ENCODE measurements around the gene VAV3. TPM values are rescaled to one million over a fixed set of nuclear protein-coding genes. Genes with fewer than 3 reads are reported as not detected.

VAV3 gene
- total and polyA plus RNA-seq, 2 of the 8 experiments (the other 6 are each of a cell fraction or from before 2014, with no cell fraction given) = 2.9 to 7.9 TPM

GRCh38 chr1:107936498-107937481 is 28.2 kb downstream of the VAV3 start (continued):
- TF ChIP-seq SAP30 (IDR thresholded peaks at IDR 0.05; ENCODE audit: insufficient read depth, insufficient replicate concordance, low read length) (peak; percentile 43), CTCF (IDR thresholded peaks at IDR 0.05; ENCODE audit: control extremely low read depth in 1 of 3, insufficient read depth in 1 of 3, low read depth in 1 of 3, low read length in 3 of 3) (no peak), SIX5 (IDR thresholded peaks at IDR 0.05; ENCODE audit: low read depth, low read length) (no peak), CHD2 (IDR thresholded peaks at IDR 0.05; ENCODE audit: low read length) (no peak), TAF7 (optimal IDR thresholded peaks at IDR 0.05; ENCODE audit: borderline replicate concordance, low read depth, low read length) (no peak), GTF2F1 (IDR thresholded peaks at IDR 0.05; ENCODE audit: borderline replicate concordance, low read depth, low read length) (no peak), NRF1 (IDR thresholded peaks at IDR 0.05; ENCODE audit: low read depth, low read length) (no peak), E2F6 (IDR thresholded peaks at IDR 0.05) (no peak), NANOG (IDR thresholded peaks at IDR 0.05; ENCODE audit: insufficient read depth, low read depth, low read length, poor library complexity, severe bottlenecking) (no peak), YY1 (IDR thresholded peaks at IDR 0.05; ENCODE audit: low read depth, low read length) (peak; percentile 65; the same call in 1 of the 2 replicates), SP1 (IDR thresholded peaks at IDR 0.05; ENCODE audit: low read depth, low read length) (peak; percentile 50; the same call in 1 of the 2 replicates), BRCA1 (IDR thresholded peaks at IDR 0.05; ENCODE audit: low read depth, low read length) (no peak), MAX (IDR thresholded peaks at IDR 0.05) (no peak), MAFK (IDR thresholded peaks at IDR 0.05; ENCODE audit: low read depth, low read length) (peak; percentile 25; the same call in 1 of the 2 replicates), FOSL1 (IDR thresholded peaks at IDR 0.05; ENCODE audit: insufficient read depth, low read depth, low read length) (no peak), SP4 (IDR thresholded peaks at IDR 0.05; ENCODE audit: low read length) (no peak), CREB1 (IDR thresholded peaks at IDR 0.05) (no peak), USF2 (IDR thresholded peaks at IDR 0.05; ENCODE audit: low read length) (no peak), SRF (IDR thresholded peaks at IDR 0.05; ENCODE audit: low read depth, low read length) (peak; percentile 56; the same call in 1 of the 2 replicates)
